Esophagus squamous epithelium (tissue), 5 donors: ENCODE measurements around the gene PLEKHG4B. TPM values are rescaled to one million over a fixed set of nuclear protein-coding genes. Genes with fewer than 3 reads are reported as not detected.

ENCODE experiments used
- DNase-seq: peaks from one replicate; lab custom pipeline; 2025; lab: John Stamatoyannopoulos, UW
- H3K27ac ChIP-seq, 4 donors: fragments of 200-600 bp; sonication (generic); one replicate each; pipeline ENCODE4 v1.5.1; 2016 to 2019; ENCODE audit warnings: mild to moderate bottlenecking in 1 of 4
- H3K27me3 ChIP-seq, 4 donors: fragments of 200-600 bp; sonication (generic); 1 replicate in 3 of 4; 2 replicates in 1 of 4; pipeline versions ENCODE4 v1.5.1 to v1.6.0; 2017 to 2021; ENCODE audit warnings: antibody characterized with exemption in 1 of 4
- H3K36me3 ChIP-seq, 3 donors: fragments of 200-600 bp; sonication (generic); one replicate each; pipeline ENCODE4 v1.5.1; 2016 to 2019
- H3K4me1 ChIP-seq, 3 donors: fragments of 200-600 bp; sonication (generic); one replicate each; pipeline ENCODE4 v1.5.1; 2017 to 2019
- H3K4me3 ChIP-seq, 4 donors: fragments of 200-600 bp; sonication (generic); 1 replicate in 3 of 4; 2 replicates in 1 of 4; pipeline ENCODE4 v1.5.1; 2016 to 2019; ENCODE audit warnings: mild to moderate bottlenecking in 2 of 4, moderate library complexity in 1 of 4
- H3K9me3 ChIP-seq, 3 donors: fragments of 200-600 bp; sonication (generic); one replicate each; pipeline ENCODE4 v1.5.1; 2016 to 2019
- CTCF ChIP-seq, 6 experiments: fragments of 450-650 bp in 4 of 6; fragments of 200-600 bp in 2 of 6; sonication (generic) in 2 of 6; IDR thresholded peaks; one replicate each; pipeline ENCODE4 v1.5.1; 2016 to 2019; ENCODE audit warnings: antibody characterized with exemption in 6 of 6, mild to moderate bottlenecking in 4 of 6, moderate library complexity in 4 of 6
- POLR2A ChIP-seq, 4 donors: fragments of 450-650 bp; IDR thresholded peaks; one replicate each; pipeline ENCODE4 v1.6.1; 2017; ENCODE audit warnings: antibody characterized with exemption in 4 of 4, mild to moderate bottlenecking in 4 of 4, moderate library complexity in 3 of 4
- WGBS, 2 donors: methylation state at CpG; one replicate each; pipeline ENCODE4 v1.1.5; 2018; 5-methylcytosine and 5-hydroxymethylcytosine counted together
- intact Hi-C: fragments of 100-400 bp; cut with DNase I; formaldehyde crosslinking; loops from one replicate; pipeline ENCODE4 v1.15.0; 2022
- total RNA-seq, 4 donors: library from RNA; depleted of rRNA; stranded (reverse); fragments of >200 nt; gene quantifications; one replicate each; pipeline ENCODE4 v1.1.0, GENCODE V29; 2016
- donor health status: DM: yes; HTN: yes; CAD: no.

Gene PLEKHG4B
- total RNA-seq, 4 donors from 2014 or later: 0.12 to 1.2 (median 0.21) TPM

GRCh38 chr5:154826-155225 is 62.9 kb downstream of the PLEKHG4B start:
- Histone ChIP-seq H3K4me1 (peaks cover 0 to 9% (median 0%) of the 10 kb centered on the region in 3 donors), H3K27ac (no peak overlapping the region), H3K4me3 (no peak overlapping the region), H3K36me3 (no peaks in the 10 kb centered on the region), H3K27me3 (peaks cover 0 to 15% (median 0%) of the 10 kb centered on the region in 4 donors), H3K9me3 (no peaks in the 10 kb centered on the region)
- intact Hi-C loops: no loop called here
- DNase-seq: no peak
- TF ChIP-seq POLR2A (IDR thresholded peaks at IDR 0.05) (no peak), CTCF (IDR thresholded peaks at IDR 0.05) (no peak)
- 90 to 91% methylated on average over 15 of the region's 18 CpGs for WGBS, 2 donors

- no peak for TF ChIP-seq POLR2A (IDR thresholded peaks at IDR 0.05)
- TF ChIP-seq CTCF (IDR thresholded peaks at IDR 0.05): no peak
Observed at GRCh38 chr5:155651-156410, 63.9 kb downstream of the PLEKHG4B start.

GRCh38 chr5:156411-157072 is 64.6 kb downstream of the PLEKHG4B start:
- no peak for TF ChIP-seq CTCF (IDR thresholded peaks at IDR 0.05)
- no peak for TF ChIP-seq POLR2A (IDR thresholded peaks at IDR 0.05)
- no peak overlapping the region for H3K27ac ChIP-seq
- H3K36me3 ChIP-seq: no peaks in the 10 kb centered on the region
- peaks cover 0 to 23% (median 0%) of the 10 kb centered on the region in 4 donors for H3K27me3 ChIP-seq
- intact Hi-C loops: no loop called here
- H3K9me3 ChIP-seq: no peaks in the 10 kb centered on the region
- 72 to 89% methylated on average over 6 to 7 of the region's 17 CpGs for WGBS, 2 donors
- no peak for DNase-seq
- H3K4me3 ChIP-seq: no peak overlapping the region
- H3K4me1 ChIP-seq: no peaks in the 10 kb centered on the region

More at GRCh38 chr5:155651-156410, 63.9 kb downstream of the PLEKHG4B start:
- no peaks in the 10 kb centered on the region for H3K9me3 ChIP-seq
- intact Hi-C loops: no loop called here
- no peak for DNase-seq
- no peaks in the 10 kb centered on the region for H3K4me1 ChIP-seq
- no peak overlapping the region for H3K4me3 ChIP-seq
- no peaks in the 10 kb centered on the region for H3K36me3 ChIP-seq
- H3K27me3 ChIP-seq: peaks cover 0 to 20% (median 0%) of the 10 kb centered on the region in 4 donors
- 84 to 95% methylated on average over 5 to 13 of the region's 23 CpGs for WGBS, 2 donors
- no peak overlapping the region for H3K27ac ChIP-seq

- no peaks in the 10 kb centered on the region for H3K36me3 ChIP-seq
- H3K4me1 ChIP-seq: no peaks in the 10 kb centered on the region
- WGBS, 2 donors: 87 to 88% methylated on average over 12 of the region's 12 CpGs
- H3K27me3 ChIP-seq: peaks cover 0 to 30% (median 0%) of the 10 kb centered on the region in 4 donors
- no peaks in the 10 kb centered on the region for H3K9me3 ChIP-seq
- no peak overlapping the region for H3K27ac ChIP-seq
- H3K4me3 ChIP-seq: no peak overlapping the region
- intact Hi-C loops: no loop called here
- TF ChIP-seq POLR2A (IDR thresholded peaks at IDR 0.05) (no peak), CTCF (IDR thresholded peaks at IDR 0.05) (no peak)
- DNase-seq: no peak
Observed at GRCh38 chr5:157126-157715, 65.3 kb downstream of the PLEKHG4B start.

- intact Hi-C loops: no loop called here
- Histone ChIP-seq H3K4me1 (no peaks in the 10 kb centered on the region), H3K9me3 (no peaks in the 10 kb centered on the region), H3K4me3 (no peak overlapping the region), H3K27me3 (peaks cover 0 to 30% (median 0%) of the 10 kb centered on the region in 4 donors), H3K27ac (no peak overlapping the region), H3K36me3 (no peaks in the 10 kb centered on the region)
- DNase-seq: no peak
- WGBS, 2 donors: 77 to 94% methylated on average over 6 to 10 of the region's 11 CpGs
- TF ChIP-seq CTCF (IDR thresholded peaks at IDR 0.05) (no peak), POLR2A (IDR thresholded peaks at IDR 0.05) (no peak)
Observed at GRCh38 chr5:157801-158200, 65.8 kb downstream of the PLEKHG4B start.
